Activated CD8-positive, alpha-beta T cell treated with anti-CD3 and anti-CD28 coated beads for 36 hours (primary cell): ENCODE results near the gene TBC1D26. TPM values are rescaled to one million over a fixed set of nuclear protein-coding genes. Genes with fewer than 3 reads are reported as not detected.
"Not testable (repeated sequence)": the region's sequence is repeated elsewhere in the genome, so short reads cannot be mapped to it uniquely, and the experiment has no call there.

Experiments
- ATAC-seq: fragments of 200-7000 bp; cut with Tn5 transposase; one replicate; pipeline ENCODE4 v1.10.0; 2021; ENCODE audit warnings: mild to moderate bottlenecking, moderate library complexity
- CTCF ChIA-PET: fragments of 350-600 bp; sonication (Branson Sonifier 250); formaldehyde crosslinking; loops from one replicate; lab custom pipeline; 2021; ENCODE audit warnings: antibody characterized with exemption; lab: Charles Lee
- POLR2A ChIA-PET: fragments of 350-600 bp; sonication (Branson Sonifier 250); formaldehyde crosslinking; loops from one replicate; lab custom pipeline; 2021; ENCODE audit warnings: antibody characterized with exemption; lab: Charles Lee
- DNase-seq: peaks from one replicate; pipeline ENCODE4 v3.0.0-alpha.2; 2020
- H3K27ac Mint-ChIP-seq: one replicate; pipeline ENCODE4 v1.8.0; 2021; ENCODE audit warnings: mild to moderate bottlenecking, mixed read lengths
- H3K27me3 Mint-ChIP-seq: one replicate; pipeline ENCODE4 v1.8.0; 2021; ENCODE audit warnings: mixed read lengths
- H3K36me3 Mint-ChIP-seq: one replicate; pipeline ENCODE4 v1.8.0; 2021; ENCODE audit warnings: low read depth, mixed read lengths
- H3K4me1 Mint-ChIP-seq: one replicate; pipeline ENCODE4 v1.8.0; 2021; ENCODE audit warnings: low read depth, mixed read lengths
- H3K4me3 Mint-ChIP-seq: one replicate; pipeline ENCODE4 v1.8.0; 2021; ENCODE audit warnings: mild to moderate bottlenecking, moderate library complexity, mixed read lengths
- H3K9me3 Mint-ChIP-seq: one replicate; pipeline ENCODE4 v1.8.0; 2021; ENCODE audit warnings: mixed read lengths
- intact Hi-C: fragments of 100-400 bp; cut with micrococcal nuclease; formaldehyde crosslinking; loops from one replicate; pipeline ENCODE4 v1.10.0; 2022
- total RNA-seq, 2 experiments: library from RNA; stranded (reverse); gene quantifications; one replicate each; pipeline ENCODE4 v1.2.3, GENCODE V29; 2021
- TF ChIP-seq, protein P1 (sequence below): fragments of 200-600 bp; IDR thresholded peaks from one replicate; pipeline ENCODE4 v1.8.0; 2022; ENCODE audit warnings: antibody characterized with exemption, mild to moderate bottlenecking

TBC1D26 gene
- total RNA-seq, 2 experiments from 2014 or later: 0.68 to 0.76 TPM

DNA sequence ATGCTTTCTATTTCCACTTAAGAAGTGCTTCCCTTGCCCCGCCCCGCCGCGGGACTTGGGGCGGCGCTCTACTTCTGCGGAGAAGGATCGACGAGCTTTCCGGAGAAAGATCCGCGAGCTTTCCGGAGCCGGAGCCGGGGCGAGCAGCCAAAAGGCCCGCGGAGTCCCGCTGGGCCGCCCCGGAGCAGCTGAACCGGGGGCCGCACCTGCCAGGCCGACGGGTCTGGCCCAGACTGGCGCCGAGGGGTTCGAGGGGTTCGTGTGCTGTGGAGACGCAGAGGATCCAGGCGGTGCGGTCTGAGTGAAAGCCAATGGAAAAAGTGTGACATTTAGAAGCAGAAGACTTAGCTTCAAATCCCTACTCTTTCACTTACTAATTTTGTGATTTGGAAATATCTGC lies 50.8 kb downstream of the TBC1D26 start:
- ChIA-PET POLR2A (no interaction called here), CTCF (no interaction called here)
- peaks cover 52% of the 10 kb centered on the region for H3K27me3 Mint-ChIP-seq
- peaks cover 3% of the 10 kb centered on the region for H3K36me3 Mint-ChIP-seq
- TF ChIP-seq, protein P1, sequence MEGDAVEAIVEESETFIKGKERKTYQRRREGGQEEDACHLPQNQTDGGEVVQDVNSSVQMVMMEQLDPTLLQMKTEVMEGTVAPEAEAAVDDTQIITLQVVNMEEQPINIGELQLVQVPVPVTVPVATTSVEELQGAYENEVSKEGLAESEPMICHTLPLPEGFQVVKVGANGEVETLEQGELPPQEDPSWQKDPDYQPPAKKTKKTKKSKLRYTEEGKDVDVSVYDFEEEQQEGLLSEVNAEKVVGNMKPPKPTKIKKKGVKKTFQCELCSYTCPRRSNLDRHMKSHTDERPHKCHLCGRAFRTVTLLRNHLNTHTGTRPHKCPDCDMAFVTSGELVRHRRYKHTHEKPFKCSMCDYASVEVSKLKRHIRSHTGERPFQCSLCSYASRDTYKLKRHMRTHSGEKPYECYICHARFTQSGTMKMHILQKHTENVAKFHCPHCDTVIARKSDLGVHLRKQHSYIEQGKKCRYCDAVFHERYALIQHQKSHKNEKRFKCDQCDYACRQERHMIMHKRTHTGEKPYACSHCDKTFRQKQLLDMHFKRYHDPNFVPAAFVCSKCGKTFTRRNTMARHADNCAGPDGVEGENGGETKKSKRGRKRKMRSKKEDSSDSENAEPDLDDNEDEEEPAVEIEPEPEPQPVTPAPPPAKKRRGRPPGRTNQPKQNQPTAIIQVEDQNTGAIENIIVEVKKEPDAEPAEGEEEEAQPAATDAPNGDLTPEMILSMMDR: no peak
- no peak overlapping the region for H3K4me3 Mint-ChIP-seq
- H3K27ac Mint-ChIP-seq: no peak overlapping the region
- H3K4me1 Mint-ChIP-seq: peaks cover 4% of the 10 kb centered on the region
- DNase-seq (peak; percentile 12), ATAC-seq (no peak)
- H3K9me3 Mint-ChIP-seq: peaks cover 14% of the 10 kb centered on the region
- intact Hi-C loops: no loop called here

DNA sequence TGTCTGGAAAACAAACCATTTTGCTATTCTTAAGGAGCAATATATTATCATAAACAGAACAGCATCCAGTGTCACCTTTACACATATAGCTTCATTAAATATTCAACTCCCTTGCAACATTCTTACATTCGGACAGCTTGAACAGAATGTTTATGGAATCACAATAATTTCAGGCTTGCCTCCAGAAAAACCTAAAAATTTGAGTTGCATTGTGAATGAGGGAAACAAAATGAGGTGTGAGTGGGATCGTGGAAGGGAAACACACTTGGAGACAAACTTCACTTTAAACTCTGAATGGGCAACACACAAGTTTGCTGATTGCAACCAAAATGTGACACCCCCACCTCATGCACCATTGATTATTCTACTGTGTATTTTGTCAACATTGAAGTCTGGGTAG lies 51.4 kb downstream of the TBC1D26 start:
- ATAC-seq (no peak), DNase-seq (no peak)
- TF ChIP-seq, protein P1: no peak
- CTCF ChIA-PET: no interaction called here
- Mint-ChIP-seq H3K4me3 (no peak overlapping the region), H3K36me3 (peaks cover 1% of the 10 kb centered on the region), H3K27ac (no peak overlapping the region), H3K9me3 (peaks cover 11% of the 10 kb centered on the region), H3K27me3 (peaks cover 49% of the 10 kb centered on the region), H3K4me1 (peaks cover 4% of the 10 kb centered on the region)
- POLR2A ChIA-PET: no interaction called here
- intact Hi-C loops: no loop called here

DNA sequence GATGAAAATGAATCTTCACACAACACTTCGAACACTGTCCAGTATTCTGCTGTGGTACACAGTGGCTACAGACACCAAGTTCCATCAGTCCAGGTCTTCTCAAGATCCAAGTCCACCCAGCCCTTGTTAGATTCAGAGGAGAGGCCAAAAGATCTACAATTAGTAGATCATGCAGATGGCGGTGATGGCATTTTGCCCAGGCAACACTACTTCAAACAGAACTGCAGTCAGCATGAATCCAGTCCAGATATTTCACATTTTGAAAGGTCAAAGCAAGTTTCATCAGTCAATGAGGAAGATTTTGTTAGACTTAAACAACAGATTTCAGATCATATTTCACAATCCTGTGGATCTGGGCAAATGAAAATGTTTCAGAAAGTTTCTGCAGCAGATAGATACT lies 52.3 kb downstream of the TBC1D26 start:
- Mint-ChIP-seq H3K9me3 (peaks cover 11% of the 10 kb centered on the region), H3K27me3 (peaks cover 47% of the 10 kb centered on the region)
- POLR2A ChIA-PET, H3K36me3 Mint-ChIP-seq, H3K4me1 Mint-ChIP-seq, H3K4me3 Mint-ChIP-seq, H3K27ac Mint-ChIP-seq, ATAC-seq, intact Hi-C loops, CTCF ChIA-PET: not testable (repeated sequence)
- peak; percentile 4 for DNase-seq

DNA sequence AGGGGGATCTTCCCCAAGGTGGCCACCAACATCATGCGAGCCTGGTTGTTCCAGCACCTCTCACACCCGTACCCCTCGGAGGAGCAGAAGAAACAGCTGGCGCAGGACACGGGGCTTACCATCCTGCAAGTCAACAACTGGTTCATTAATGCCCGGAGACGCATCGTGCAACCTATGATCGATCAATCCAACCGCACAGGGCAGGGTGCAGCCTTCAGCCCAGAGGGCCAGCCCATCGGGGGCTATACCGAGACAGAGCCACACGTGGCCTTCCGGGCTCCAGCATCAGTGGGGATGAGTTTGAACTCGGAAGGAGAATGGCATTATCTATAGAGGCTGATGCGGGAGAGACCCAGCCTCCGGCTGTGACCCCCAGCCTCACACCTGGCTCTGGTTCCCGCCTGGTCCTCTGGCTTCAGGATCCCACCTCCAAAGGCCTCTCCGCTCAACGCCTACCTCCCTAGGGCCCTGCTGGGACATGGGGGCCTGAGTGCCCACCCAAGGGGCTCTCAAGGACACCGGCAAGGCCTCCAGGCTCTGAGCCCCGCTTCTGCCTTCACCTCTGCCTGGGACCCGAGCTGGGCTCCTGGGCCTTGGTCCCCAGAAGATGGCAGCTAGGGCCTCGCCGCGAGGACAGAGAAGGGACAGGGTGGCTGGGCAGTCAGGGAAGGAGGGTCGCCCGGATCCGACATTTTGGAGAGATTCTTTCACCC lies 55.4 kb downstream of the TBC1D26 start:
- H3K9me3 Mint-ChIP-seq, CTCF ChIA-PET, ATAC-seq, intact Hi-C loops, H3K36me3 Mint-ChIP-seq, DNase-seq, H3K27ac Mint-ChIP-seq, POLR2A ChIA-PET, H3K4me3 Mint-ChIP-seq, H3K4me1 Mint-ChIP-seq: not testable (repeated sequence)
- peaks cover 29% of the 10 kb centered on the region for H3K27me3 Mint-ChIP-seq

DNA sequence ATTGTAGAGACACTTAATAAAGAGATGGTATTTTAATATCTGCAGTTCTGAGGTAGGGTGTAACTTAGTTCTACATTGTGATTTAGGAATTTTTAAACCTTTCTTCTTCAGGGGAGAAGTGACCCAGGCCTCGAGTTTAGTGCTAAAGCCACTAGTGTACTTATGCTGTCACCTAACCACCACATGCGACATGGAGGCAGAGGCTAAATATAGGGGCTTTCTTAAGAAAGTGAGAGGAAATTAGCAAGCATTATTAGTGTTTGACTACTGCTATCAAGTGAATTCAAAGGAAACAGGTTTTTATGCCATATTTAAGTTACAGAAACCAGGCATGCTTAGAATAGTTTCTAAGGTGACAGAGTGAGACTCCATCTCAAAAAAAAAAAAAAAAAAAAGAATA lies 56.3 kb downstream of the TBC1D26 start:
- DNase-seq, POLR2A ChIA-PET, H3K27ac Mint-ChIP-seq, H3K36me3 Mint-ChIP-seq, CTCF ChIA-PET, H3K4me1 Mint-ChIP-seq, H3K4me3 Mint-ChIP-seq, intact Hi-C loops, ATAC-seq, H3K9me3 Mint-ChIP-seq: not testable (repeated sequence)
- peaks cover 25% of the 10 kb centered on the region for H3K27me3 Mint-ChIP-seq

Other genes with a start within 250 kb of the TBC1D26 start
- gene TVP23C, start 168.8 kb upstream of the TBC1D26 start, total RNA-seq: 1 to 10 TPM; 8.1 to 8.2 TPM
- gene FBXW10B, start 112.6 kb upstream of the TBC1D26 start, total RNA-seq: under 1 TPM; 0.36 to 0.51 TPM
- 10 to 100 TPM; 13.9 to 17.8 TPM for gene TRIM16, start 48.0 kb upstream of the TBC1D26 start, total RNA-seq
- gene ZNF286A, start 32.5 kb upstream of the TBC1D26 start, total RNA-seq: 10 to 100 TPM; 39.8 to 44.7 TPM
- 1 to 10 TPM; 4.2 to 5.4 TPM for gene ADORA2B, start 212.8 kb downstream of the TBC1D26 start, total RNA-seq